Measurements from ENCODE around the gene OR13J1.

Gene OR13J1

GRCh38 chr9:35845824-35846771 is 24.1 kb downstream of the OR13J1 start:
- Histone ChIP-seq H3K4me3 (ENCODE audit: insufficient read depth, low read length, poor library complexity, severe bottlenecking) (no peak overlapping the region), H3K4me2 (ENCODE audit: low read depth, low read length, poor library complexity, severe bottlenecking) (no peak overlapping the region), H4K20me1 (ENCODE audit: low read depth, low read length) (no peaks in the 10 kb centered on the region), H3K9me2 (replicated peaks; ENCODE audit: insufficient read depth, low read length) (no peaks in the 10 kb centered on the region), H3K27me3 (ENCODE audit: low read length) (no peaks in the 10 kb centered on the region), H3K36me3 (ENCODE audit: low read length) (no peaks in the 10 kb centered on the region), H3K9ac (ENCODE audit: low read length) (no peak overlapping the region), H3K79me2 (ENCODE audit: insufficient read depth, low read length) (no peaks in the 10 kb centered on the region), H3F3A (ENCODE audit: insufficient read depth) (no peaks in the 10 kb centered on the region), H3K27ac (ENCODE audit: low read depth, low read length) (no peak overlapping the region), H2AFZ (ENCODE audit: low read depth, low read length, severe bottlenecking) (no peak overlapping the region), H3K9me3 (ENCODE audit: insufficient read depth, low read length) (no peaks in the 10 kb centered on the region)
- no peak for TF ChIP-seq CTCF (IDR thresholded peaks at IDR 0.05; ENCODE audit: insufficient read depth, low read length, poor library complexity, severe bottlenecking)
- no peak for TF ChIP-seq EZH2phosphoT487 (conservative IDR thresholded peaks at IDR 0.05; ENCODE audit: low read length)

GRCh38 chr9:35844628-35845270 is 25.5 kb downstream of the OR13J1 start:
- Histone ChIP-seq H2AFZ (ENCODE audit: low read depth, low read length, severe bottlenecking) (no peak overlapping the region), H3K9me2 (replicated peaks; ENCODE audit: insufficient read depth, low read length) (no peaks in the 10 kb centered on the region), H3K27ac (ENCODE audit: low read depth, low read length) (no peak overlapping the region), H3F3A (ENCODE audit: insufficient read depth) (no peaks in the 10 kb centered on the region), H3K79me2 (ENCODE audit: insufficient read depth, low read length) (no peaks in the 10 kb centered on the region), H3K4me2 (ENCODE audit: low read depth, low read length, poor library complexity, severe bottlenecking) (no peak overlapping the region), H3K9me3 (ENCODE audit: insufficient read depth, low read length) (no peaks in the 10 kb centered on the region), H3K4me3 (ENCODE audit: insufficient read depth, low read length, poor library complexity, severe bottlenecking) (no peak overlapping the region), H4K20me1 (ENCODE audit: low read depth, low read length) (no peaks in the 10 kb centered on the region), H3K27me3 (ENCODE audit: low read length) (no peaks in the 10 kb centered on the region), H3K9ac (ENCODE audit: low read length) (no peak overlapping the region), H3K36me3 (ENCODE audit: low read length) (no peaks in the 10 kb centered on the region)
- TF ChIP-seq EZH2phosphoT487 (conservative IDR thresholded peaks at IDR 0.05; ENCODE audit: low read length) (no peak), CTCF (IDR thresholded peaks at IDR 0.05; ENCODE audit: insufficient read depth, low read length, poor library complexity, severe bottlenecking) (no peak)

- Histone ChIP-seq H3F3A (ENCODE audit: insufficient read depth) (no peaks in the 10 kb centered on the region), H3K27ac (ENCODE audit: low read depth, low read length) (no peak overlapping the region), H3K36me3 (ENCODE audit: low read length) (no peaks in the 10 kb centered on the region), H3K4me3 (ENCODE audit: insufficient read depth, low read length, poor library complexity, severe bottlenecking) (no peak overlapping the region), H2AFZ (ENCODE audit: low read depth, low read length, severe bottlenecking) (no peak overlapping the region), H3K4me2 (ENCODE audit: low read depth, low read length, poor library complexity, severe bottlenecking) (no peak overlapping the region), H3K9ac (ENCODE audit: low read length) (no peak overlapping the region), H3K27me3 (ENCODE audit: low read length) (no peaks in the 10 kb centered on the region), H3K9me2 (replicated peaks; ENCODE audit: insufficient read depth, low read length) (no peaks in the 10 kb centered on the region), H3K9me3 (ENCODE audit: insufficient read depth, low read length) (no peaks in the 10 kb centered on the region), H4K20me1 (ENCODE audit: low read depth, low read length) (no peaks in the 10 kb centered on the region), H3K79me2 (ENCODE audit: insufficient read depth, low read length) (no peaks in the 10 kb centered on the region)
- TF ChIP-seq EZH2phosphoT487 (conservative IDR thresholded peaks at IDR 0.05; ENCODE audit: low read length) (no peak), CTCF (IDR thresholded peaks at IDR 0.05; ENCODE audit: insufficient read depth, low read length, poor library complexity, severe bottlenecking) (no peak)
These were observed 27.4 kb downstream of the OR13J1 start for GRCh38 chr9:35842795-35843194.

Data from SU-DHL-6 (cell line).